NCI-H774 (cell line): Measurements from ENCODE around the gene GSG1.
"Not testable (repeated sequence)": the region's sequence is repeated elsewhere in the genome, so short reads cannot be mapped to it uniquely, and the experiment has no call there.

Experiments
- DNase-seq: peaks from one replicate; lab custom pipeline; 2025; lab: John Stamatoyannopoulos, UW

The GSG1 gene

DNA sequence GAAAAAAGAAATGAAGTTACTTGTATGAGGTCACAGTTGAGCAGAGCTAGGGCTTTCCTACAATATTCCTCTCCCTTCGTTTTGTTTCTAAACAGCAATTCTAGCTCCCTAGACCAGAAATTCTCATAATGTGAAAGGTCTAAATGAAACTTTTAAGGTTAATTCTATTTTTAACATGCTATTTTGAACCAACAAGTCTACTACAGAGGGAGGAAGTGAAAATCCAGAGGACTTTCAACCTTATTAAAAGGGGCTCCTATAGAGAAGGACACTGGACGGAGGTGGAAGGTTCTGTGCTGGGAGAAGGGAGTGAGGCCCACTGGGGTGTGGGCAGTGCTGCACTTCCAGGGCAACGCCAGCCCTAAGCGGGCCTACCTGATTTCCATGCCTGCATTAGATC, 13.4 kb downstream of the GSG1 start:
- no peak for DNase-seq

DNA sequence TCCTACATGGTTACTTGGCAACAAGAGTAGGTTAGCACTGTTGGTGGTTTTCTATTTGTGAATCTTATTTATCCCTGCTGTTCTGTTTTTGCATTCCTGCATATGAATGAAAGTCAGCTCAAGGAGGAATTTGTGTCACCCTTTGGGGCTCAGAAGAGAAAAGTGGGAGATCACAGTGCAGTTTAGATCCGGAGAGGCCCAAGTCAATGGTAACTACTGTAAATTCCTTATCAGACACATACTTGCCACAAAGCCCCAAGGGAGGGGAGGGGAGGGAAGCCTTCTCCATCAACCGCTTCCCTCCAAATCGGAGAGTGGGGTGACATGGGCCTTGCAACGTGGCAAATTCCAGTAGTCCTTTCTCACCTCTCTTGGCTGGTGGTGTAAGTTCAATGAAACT, 15.0 kb downstream of the GSG1 start:
- no peak for DNase-seq

DNA sequence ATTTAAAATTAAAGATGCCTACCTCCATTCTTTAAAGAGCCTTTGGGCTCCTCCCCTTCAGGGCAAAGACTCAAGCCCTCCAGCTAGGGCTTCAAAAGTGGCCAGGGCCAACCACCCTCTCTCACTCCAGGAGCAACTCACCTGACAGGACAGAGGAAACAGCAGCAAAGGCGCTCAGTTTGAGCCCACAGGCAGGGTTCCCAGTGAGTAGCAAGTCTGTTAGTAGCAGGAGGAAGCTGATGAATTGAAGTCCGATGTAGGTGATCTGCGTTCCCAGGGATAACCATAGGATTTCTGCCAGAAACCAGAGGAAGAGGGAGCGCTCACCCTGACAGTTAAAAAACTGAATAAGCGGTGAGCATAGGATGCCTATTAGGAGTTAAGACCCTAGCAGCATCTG, 15.7 kb downstream of the GSG1 start:
- no peak for DNase-seq

DNA sequence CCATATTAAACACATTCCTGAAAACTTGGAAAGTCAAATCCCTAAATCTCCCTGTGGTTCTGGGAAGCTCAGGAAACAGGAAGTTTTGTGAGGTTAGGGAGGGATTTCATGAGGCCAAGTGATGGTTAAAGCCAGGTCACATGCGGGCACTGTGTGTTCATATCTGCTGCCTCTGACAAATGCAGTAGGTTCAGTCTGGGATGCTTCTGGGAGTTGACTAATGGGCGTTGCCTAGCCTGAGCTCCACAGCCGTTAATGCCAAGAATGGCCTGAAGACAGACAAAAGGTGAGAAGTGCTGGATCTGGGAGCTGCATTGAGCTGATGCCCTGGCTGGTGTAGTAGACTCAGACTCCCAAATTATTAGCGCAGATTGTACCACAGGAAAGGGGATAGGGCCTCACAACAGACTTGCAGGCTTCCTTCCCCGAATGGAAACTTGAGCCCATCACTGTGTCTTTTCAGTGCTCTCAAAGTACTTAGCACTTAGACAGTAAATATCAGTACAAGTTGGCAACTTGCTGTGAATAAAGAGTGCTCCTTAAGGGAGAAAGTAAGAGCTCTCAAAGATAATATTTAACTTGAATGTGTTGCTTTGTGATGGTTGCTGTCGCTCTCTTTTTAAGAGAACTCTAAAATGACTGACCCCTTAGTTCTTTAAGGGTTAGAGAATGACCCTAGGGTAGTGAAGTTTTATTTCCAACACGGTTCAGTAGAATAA, 17.3 kb downstream of the GSG1 start:
- no peak for DNase-seq

DNA sequence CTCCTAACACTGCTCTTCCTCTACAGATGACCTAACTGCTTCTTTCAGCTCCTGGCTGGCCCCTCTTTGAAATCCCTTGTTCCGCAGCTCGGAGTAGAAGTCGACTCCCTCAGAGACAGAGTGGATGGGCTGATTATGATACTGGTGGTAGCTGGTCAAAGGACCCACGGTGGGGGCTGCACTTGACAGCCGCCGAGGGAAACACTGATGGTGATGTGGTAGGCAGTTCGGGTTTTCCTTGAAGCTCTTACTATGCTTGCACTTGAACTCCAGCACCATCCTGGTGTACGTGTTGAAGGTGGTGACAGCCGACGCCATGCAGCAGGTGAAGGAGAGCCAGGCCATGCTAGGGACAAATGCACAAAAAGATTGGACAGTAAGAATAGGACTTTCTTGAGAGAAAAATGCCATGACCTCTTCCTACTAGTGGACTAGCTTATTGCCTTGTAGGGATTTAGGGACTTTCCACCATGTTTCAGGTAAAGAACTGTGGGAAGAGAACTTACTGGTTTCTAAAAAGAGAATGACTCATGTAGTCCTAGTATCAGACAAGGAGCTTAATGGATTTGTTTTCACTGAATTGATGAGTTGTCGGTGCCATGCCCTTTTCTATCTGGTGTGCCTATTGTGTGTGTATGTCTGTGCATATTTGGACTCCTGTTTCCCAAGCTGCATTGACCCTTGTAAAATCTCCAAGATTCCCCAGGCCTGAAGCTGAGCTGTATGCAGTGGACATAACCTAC, 18.4 kb downstream of the GSG1 start:
- no peak for DNase-seq

DNA sequence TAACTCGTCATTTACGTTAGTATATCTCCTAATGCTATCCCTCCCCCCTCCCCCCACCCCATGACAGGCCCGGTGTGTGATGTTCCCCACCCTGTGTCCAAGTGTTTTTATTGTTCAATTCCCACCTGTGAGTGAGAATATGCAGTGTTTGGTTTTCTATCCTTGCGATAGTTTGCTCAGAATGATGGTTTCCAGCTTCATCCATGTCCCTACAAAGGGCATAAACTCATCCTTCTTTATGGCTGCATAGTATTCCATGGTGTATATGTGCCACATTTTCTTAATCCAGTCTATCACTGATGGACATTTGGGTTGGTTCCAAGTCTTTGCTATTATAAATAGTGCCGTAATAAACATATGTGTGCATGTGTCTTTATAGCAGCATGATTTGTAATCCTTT, 19.8 kb downstream of the GSG1 start:
- DNase-seq, result not testable (repeated sequence)

DNA sequence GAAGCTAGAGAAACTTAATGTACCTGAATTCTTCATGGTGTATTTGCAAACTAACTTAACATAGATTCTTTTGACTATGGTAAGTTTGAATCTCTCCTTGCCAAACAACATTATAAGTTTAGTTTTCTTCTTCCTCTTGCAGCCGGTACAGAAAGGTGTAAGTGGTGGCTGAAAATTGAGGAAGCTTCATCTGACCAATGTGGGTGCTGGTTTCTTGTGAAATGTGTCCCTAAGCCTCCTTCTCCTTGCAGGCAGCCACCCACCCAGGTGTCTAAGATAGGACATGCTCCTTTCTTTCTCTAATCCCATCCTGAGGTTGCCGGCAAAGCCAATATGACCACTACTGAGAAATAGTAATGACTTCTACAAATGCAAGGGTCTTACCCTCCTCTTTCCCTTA, 20.6 kb downstream of the GSG1 start:
- DNase-seq, result no peak

DNA sequence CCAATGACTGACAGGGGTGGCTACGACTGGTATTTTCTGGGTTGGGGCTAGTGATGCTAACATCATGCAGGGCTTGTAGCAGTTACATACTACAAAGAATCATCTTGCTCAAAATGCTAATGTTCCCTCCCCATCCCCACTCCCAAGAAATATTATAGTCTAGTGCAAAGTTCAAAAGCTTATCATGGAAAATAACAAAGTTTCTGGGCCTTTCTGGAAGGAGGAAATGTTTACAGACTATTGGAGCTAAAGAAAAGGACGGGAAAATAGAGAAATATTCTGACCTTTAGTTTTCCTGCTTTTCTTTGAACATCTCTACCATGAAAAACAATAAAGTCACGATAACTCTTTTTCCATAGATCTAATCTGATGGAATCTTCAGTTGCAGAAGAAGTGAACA, 23.2 kb downstream of the GSG1 start:
- no peak for DNase-seq

DNA sequence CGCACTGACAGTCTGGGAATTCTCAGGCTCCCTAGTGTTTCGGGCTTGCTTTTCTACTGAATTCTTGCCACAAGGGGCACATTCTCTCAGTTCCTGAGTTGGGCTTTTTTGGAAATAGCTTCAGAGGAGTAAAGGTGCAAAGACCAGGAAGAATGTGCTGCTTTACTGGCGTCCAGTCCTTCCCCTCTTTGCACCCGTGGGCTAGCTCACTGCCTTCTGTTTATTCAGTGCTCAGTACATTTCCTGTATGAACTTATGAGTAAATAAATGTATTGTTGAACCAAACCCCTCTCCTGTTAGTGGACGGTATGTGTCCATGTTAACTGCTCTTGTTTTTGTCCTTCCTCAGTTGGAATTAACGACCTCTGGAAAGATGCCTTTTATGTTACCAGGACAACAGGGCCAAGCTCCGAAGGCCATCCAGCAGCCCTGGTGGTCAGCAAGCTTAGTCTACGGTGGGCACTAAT, 24.0 kb downstream of the GSG1 start:
- no peak for DNase-seq

DNA sequence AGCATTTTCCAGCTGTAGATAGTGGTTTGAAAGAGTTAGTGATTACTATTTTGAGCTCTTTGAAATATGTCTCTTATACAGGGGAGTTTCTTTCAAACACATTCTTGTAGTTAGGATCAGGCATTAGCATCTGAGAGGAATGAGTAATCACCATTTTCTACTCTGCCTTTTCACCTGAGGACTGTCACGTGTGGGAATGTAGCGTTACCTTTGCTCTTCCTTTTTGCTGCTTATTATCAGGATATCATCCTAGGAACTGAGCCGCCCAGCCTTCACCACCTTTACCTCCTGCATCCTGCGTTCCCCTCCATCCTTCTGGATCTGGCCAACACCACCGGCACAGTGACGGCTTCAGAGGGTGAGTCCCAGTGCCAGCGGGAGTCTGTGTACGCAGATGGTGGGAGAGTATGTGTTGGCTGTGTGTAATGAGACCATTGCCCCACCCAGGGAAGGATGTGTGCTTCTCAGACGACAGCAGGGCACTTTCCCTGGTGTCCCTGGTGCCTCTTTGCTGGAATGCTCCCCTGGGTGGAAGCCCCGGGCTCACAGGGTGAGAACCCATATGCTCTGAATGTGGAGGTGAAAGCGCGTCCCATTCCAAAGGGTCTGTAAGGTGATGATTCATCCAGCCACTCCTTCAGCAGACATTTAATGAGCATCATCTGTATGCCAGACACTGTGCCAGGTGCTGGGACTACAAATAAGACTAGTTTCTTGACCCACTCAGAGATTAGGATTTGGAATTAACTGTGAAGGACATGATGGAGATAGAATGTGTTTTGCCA, 27.5 kb downstream of the GSG1 start:
- DNase-seq, result no peak

DNA sequence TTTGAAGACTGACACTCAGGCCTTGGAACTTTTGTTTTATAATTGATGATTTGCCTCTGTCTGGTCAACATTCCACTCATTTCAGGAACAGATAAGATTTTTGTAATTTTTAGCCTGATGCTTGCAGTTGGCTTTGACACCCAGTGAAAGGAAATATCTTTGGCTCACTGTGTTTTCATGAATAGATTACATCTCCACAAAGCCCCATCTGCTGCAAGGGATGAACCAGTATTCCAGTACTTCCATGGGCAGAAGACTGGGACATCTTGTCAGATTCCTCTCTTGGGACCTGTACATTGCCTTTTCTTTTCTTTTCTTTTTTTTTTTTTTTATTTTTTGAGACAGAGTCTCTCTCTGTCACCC, 28.4 kb downstream of the GSG1 start:
- DNase-seq, result no peak

DNA sequence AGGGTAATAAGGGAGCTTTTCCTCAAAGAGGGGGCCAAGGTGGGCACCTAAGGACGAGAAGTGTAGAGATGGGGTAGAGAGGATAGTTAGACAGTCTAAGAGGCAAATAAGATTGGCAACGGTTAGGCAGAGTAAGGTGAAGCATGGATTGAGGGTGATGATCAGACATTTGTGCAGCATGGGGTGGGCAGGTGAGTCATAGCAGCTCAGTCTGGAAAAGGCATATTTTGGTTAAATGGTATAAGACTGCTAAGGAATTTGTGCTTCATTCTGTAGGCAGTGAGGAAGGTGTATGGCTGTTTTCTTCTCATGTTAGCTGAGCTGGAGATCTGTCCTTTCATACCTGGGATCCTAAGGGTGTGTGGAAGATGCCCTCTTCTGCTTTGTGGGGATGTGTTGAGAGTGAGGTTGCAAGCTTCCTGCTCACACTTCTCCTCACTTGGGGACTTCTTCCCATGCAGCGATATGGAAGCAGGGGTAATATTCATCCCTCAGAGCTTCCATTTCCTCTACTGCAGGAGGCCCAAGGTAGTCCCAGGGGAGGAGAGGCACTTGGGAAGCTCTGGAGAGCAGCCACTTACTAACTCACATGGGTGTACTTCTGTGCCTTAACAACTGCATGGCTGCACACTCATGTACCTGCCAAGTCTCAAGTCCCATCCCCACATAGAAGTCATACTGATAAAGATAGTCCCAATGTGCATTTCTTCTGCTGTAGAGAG, 28.9 kb downstream of the GSG1 start:
- no peak for DNase-seq

DNA sequence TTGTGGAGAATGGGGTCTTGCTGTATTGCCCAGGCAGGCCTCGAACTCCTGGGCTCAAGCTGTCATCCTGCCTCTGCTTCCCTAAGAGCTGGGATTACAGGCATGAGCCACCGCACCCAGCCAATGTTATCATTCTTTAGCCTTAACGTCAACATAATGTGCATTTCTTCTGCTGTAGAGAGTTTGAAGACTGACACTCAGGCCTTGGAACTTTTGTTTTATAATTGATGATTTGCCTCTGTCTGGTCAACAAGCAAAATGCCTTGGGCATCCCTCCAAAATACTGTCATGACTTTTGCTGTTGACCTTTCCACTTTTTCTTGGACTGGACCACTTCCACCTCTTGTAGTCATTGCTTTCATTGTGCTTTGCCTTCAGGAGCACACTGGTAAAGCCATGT, 30.3 kb downstream of the GSG1 start:
- DNase-seq, result no peak

DNA sequence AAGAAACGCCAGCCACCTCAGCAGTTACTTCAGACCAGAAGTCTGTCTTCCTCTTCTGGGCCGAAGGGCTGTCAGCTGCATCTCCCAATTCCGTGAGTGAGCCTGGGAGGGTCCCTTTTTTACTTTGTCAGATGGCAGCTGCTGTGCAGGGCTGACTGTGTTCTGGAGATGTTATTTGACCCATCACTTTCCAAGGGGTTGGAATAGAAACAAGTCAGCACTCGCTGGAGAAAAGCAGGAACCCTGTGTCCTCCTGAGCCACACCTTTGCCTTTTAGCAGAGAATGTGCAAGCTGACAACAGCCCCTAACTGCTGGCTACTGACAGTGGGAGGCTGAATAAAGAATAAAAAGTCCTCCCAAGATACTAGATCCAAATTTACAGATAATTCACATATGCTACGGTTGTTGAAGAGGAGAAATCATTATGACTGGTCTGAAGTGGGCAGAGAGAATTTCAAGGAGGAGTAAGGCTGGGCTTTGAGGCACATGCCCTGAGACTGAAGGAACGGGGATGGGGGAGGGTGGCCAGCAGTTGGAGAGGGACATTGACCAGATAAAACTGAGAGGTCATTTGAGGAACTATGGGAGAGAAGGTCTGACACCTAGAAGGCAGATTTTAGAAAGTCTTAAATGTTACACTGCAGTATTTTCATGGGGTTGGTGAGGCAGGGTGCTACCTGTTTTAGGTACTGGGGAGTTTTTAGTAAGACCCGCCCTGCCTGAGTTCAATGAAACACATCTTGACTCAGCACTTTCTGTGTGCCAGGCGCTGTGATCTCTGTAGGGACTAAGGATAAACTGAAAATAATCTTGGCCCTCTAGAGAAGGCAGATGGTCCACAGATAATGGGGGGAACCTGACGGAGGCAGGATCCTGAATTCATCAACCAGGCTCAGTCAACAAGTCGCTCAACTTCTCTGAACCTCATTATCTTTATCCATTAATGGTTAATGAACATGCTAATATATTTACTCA, 31.9 kb downstream of the GSG1 start:
- no peak for DNase-seq

DNA sequence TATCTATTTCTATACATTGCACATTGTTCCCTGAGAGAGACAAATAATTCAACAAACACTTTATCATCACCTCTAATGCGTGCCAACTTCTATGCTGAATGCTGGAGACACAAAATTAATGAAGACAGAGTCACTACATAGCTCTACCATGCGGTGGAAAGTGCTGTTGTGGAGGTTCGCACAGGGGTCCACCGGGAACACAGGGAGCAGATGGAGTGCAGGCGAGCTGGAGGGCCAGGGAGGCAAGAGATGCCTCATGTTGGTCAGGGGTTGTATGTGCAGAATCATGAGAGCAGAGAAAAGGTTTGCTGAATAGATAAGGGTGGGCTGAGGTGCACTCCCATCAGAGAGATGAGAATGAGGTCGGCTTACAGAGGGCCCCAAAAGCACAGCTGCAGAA, 34.1 kb downstream of the GSG1 start:
- DNase-seq, result no peak

DNA sequence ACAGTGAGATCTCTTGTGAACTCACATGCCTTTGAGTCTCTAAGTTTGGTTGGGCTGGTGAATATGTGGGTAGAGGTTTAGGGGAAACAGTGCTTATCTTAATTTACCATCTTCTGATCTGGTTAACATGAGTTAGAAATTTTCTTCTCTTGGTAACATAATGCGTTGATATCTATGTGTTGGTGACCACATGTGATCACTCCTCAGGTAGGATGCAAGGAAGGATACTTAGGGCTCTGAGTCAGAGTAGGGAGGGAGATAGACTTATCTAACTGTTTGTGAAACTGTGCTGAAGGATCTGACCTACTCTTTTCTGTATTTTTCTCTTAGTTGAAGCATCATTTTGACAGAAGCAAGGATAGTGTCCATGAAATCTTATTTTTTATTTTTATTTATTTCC, 36.1 kb downstream of the GSG1 start:
- no peak for DNase-seq

DNA sequence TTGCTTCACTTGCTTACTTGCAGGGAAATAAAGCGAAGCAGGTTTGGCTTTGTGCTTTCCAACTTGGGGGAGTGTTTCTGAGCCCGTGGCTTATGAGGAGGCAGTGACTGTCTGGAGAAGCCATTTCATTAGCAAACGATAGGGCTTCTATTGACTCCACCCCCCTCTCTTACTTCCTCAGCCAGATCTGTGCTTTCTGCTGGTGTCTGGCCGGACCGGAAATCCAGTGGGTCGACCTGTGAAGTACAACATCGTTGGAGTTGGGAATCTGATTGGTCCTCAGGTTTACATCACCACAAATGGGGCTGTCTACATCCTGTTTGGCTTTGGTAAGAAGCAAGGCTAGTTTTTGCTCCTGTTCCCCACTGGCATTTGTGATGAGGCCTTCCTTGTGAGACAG, 37.0 kb downstream of the GSG1 start:
- DNase-seq, result no peak

DNA sequence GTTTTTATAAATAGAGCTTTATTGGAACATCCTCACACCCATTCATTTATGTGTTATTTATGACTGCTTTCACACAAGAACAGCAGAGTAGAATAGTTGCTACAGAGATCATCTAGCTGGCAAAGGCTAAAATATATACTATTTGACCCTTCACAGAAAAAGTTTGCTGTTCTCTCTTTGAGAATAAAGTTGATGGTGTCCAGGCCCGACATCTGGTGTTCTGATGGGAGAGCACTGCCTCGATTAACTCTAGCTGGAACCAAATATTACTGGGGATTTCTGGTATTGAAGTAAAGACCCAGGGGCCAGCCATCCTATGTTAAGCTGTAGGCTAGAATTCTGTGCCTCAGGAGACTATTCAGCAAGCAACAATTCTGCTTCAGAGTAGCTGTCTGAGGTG, 37.5 kb downstream of the GSG1 start:
- no peak for DNase-seq

DNA sequence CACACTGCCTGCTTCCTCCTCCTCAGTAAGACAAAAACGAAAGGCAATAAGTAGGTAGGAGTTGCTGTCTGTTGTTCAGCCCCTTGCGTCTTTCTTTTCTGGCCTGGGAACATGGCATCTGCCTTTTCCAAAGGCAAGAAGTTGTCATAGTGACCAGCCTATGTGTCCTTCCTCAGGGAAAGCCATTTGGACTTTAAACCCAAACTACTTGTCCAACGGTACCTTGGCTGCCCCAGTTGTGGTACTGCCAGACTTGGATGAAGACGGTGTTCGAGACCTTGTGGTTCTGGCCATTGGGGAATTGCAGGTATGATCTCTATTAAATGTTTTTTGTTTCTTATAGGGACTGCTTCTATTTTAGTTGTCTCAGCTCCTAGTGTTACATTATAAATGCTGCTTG, 40.8 kb downstream of the GSG1 start:
- no peak for DNase-seq

DNA sequence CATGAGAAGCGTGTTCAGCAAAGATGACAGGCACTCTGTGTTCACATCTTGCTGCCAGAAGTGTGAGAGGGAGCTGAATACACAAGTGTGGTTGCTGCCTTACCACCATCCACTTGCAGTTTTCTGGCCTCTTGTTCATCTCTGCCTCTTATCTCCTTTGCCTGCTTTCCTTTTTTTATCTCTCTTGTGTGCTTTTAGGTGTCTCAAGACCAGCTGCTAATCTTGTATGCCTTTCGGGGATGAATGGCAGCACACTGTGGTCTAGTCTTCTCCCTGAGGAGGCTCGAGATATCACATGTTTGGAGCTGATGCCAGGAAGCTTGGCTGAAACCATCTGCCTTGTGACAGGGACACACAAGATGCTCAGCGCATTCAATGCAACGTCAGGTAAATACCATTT, 42.1 kb downstream of the GSG1 start:
- no peak for DNase-seq

DNA sequence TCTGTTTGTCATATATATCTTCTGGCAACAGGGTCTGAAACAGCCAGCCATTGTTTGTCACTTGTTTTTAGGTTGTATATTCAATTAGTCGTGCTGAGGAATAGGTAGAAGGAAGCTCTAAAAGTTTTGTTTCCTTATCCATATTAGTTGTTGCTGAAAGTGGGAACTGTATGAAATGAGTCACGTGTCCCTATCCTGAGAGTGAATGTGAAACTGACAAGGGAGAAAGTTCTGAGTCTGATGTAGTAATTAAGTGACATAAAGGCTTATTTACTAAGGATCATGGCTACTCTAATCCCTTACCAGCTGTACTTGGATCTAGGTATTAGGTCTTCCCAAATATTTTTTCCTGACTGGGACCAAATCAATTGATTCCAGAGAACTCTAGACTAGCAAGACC, 42.9 kb downstream of the GSG1 start:
- no peak for DNase-seq
